GM21367 (cell line): ENCODE data around the gene ZBTB8OS.
"Not testable (repeated sequence)": the region's sequence is repeated elsewhere in the genome, so short reads cannot be mapped to it uniquely, and the experiment has no call there.

Experiments
- ATAC-seq: cut with Tn5 transposase; IDR thresholded peaks from one replicate; pipeline ENCODE4 v1.9.1; 2021; ENCODE audit not compliant: unreplicated experiment

Gene ZBTB8OS

GRCh38 chr1:32650248-32650751 lies at the start of gene ZBTB8OS:
ZBTB8OS (minus strand) TSS chr1:32650550; CDS start chr1:32650529, 21 bp downstream.
- peak; percentile 57 for ATAC-seq

- ATAC-seq: not testable (repeated sequence)
Measured at GRCh38 chr1:32696996-32697395, 46.6 kb upstream of the ZBTB8OS start.

- no peak for ATAC-seq
Measured at GRCh38 chr1:32696041-32696440, 45.7 kb upstream of the ZBTB8OS start.

GRCh38 chr1:32695098-32695904 lies 45.0 kb upstream of the ZBTB8OS start:
- no peak for ATAC-seq

GRCh38 chr1:32693455-32694174 lies 43.3 kb upstream of the ZBTB8OS start:
- ATAC-seq: no peak

GRCh38 chr1:32686387-32686786 lies 36.0 kb upstream of the ZBTB8OS start:
- no peak for ATAC-seq

- ATAC-seq: no peak
Measured at GRCh38 chr1:32685498-32685897, 35.1 kb upstream of the ZBTB8OS start.

- ATAC-seq: no peak
Measured at GRCh38 chr1:32684167-32684811, 33.9 kb upstream of the ZBTB8OS start.

GRCh38 chr1:32683397-32683796 lies 33.0 kb upstream of the ZBTB8OS start:
- no peak for ATAC-seq

GRCh38 chr1:32681999-32682398 lies 31.6 kb upstream of the ZBTB8OS start:
- ATAC-seq: no peak

- no peak for ATAC-seq
Measured at GRCh38 chr1:32681509-32681908, 31.2 kb upstream of the ZBTB8OS start.

- ATAC-seq: no peak
Measured at GRCh38 chr1:32680642-32681041, 30.3 kb upstream of the ZBTB8OS start.

GRCh38 chr1:32679993-32680392 lies 29.6 kb upstream of the ZBTB8OS start:
- not testable (repeated sequence) for ATAC-seq

GRCh38 chr1:32676945-32677344 lies 26.6 kb upstream of the ZBTB8OS start:
- no peak for ATAC-seq

GRCh38 chr1:32668716-32669115 lies 18.4 kb upstream of the ZBTB8OS start:
- ATAC-seq: not testable (repeated sequence)

- no peak for ATAC-seq
Measured at GRCh38 chr1:32666901-32667566, 16.7 kb upstream of the ZBTB8OS start.

- ATAC-seq: no peak
Measured at GRCh38 chr1:32665915-32666314, 15.6 kb upstream of the ZBTB8OS start.

GRCh38 chr1:32659581-32659980 lies 9.2 kb upstream of the ZBTB8OS start:
- ATAC-seq: no peak

GRCh38 chr1:32652244-32652962 lies 2.1 kb upstream of the ZBTB8OS start:
- ATAC-seq: no peak

- peak; percentile 22 for ATAC-seq
Measured at GRCh38 chr1:32651461-32652073, 1.2 kb upstream of the ZBTB8OS start.
